Measurements from ENCODE around the gene RPS27.

RPS27 gene

GRCh38 chr1:153951183-153951582 is 39.4 kb upstream of the RPS27 start:
- Histone ChIP-seq H3K27ac (ENCODE audit: poor library complexity, severe bottlenecking) (no peak overlapping the region), H3K4me3 (ENCODE audit: severe bottlenecking) (no peak overlapping the region), H3K27me3 (ENCODE audit: insufficient read depth, poor library complexity, severe bottlenecking) (no peaks in the 10 kb centered on the region), H3K36me3 (ENCODE audit: low read depth) (peaks cover 46% of the 10 kb centered on the region), H3K4me1 (ENCODE audit: insufficient read depth, poor library complexity, severe bottlenecking) (no peaks in the 10 kb centered on the region), H3K9me3 (ENCODE audit: severe bottlenecking) (no peaks in the 10 kb centered on the region)
- no peak for TF ChIP-seq CTCF (IDR thresholded peaks at IDR 0.05; ENCODE audit: poor library complexity, severe bottlenecking)
- DNase-seq (ENCODE audit: low spot score), result no peak
- ATAC-seq (ENCODE audit: low read depth), result no peak

- ATAC-seq (ENCODE audit: low read depth) (peak; percentile 67; the same call in 1 of the 3 replicates), DNase-seq (ENCODE audit: low spot score) (peak; percentile 65)
- Histone ChIP-seq H3K27me3 (ENCODE audit: insufficient read depth, poor library complexity, severe bottlenecking) (no peaks in the 10 kb centered on the region), H3K36me3 (ENCODE audit: low read depth) (peaks cover 46% of the 10 kb centered on the region), H3K9me3 (ENCODE audit: severe bottlenecking) (no peaks in the 10 kb centered on the region), H3K4me3 (ENCODE audit: severe bottlenecking) (no peak overlapping the region), H3K27ac (ENCODE audit: poor library complexity, severe bottlenecking) (no peak overlapping the region), H3K4me1 (ENCODE audit: insufficient read depth, poor library complexity, severe bottlenecking) (peaks cover 1% of the 10 kb centered on the region)
- no peak for TF ChIP-seq CTCF (IDR thresholded peaks at IDR 0.05; ENCODE audit: poor library complexity, severe bottlenecking)
These were observed 38.8 kb upstream of the RPS27 start for GRCh38 chr1:153951801-153952200.

DNA sequence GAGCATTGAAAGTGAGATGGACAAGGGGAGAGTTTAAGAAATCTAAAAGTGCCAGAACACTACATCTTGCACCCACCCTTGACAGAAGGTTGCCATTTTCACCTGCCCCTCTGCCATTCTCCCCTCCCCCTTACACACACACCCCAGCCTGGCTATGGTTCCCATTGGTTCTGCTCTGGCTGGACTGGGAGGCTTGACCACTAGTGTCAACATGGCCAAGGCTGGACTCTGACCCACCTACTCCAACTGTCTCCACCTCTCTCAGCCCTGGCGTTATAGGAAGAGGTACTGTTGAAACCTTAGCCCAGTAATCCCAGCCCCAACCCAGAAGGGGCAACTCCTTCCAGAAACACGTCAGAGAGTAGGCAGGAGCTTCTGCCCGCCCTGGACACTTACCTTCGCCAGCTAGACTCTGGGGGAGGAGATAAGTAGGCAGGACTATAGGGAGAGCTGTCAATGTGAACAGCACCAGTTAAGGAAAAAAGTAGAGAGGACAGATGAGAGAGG is 36.6 kb upstream of the RPS27 start:
- TF ChIP-seq CTCF (IDR thresholded peaks at IDR 0.05; ENCODE audit: poor library complexity, severe bottlenecking), result no peak
- H3K9me3 ChIP-seq (ENCODE audit: severe bottlenecking), result no peaks in the 10 kb centered on the region
- DNase-seq (ENCODE audit: low spot score) (no peak), ATAC-seq (ENCODE audit: low read depth) (no peak)
- H3K27me3 ChIP-seq (ENCODE audit: insufficient read depth, poor library complexity, severe bottlenecking), result no peaks in the 10 kb centered on the region
- H3K27ac ChIP-seq (ENCODE audit: poor library complexity, severe bottlenecking), result no peak overlapping the region
- H3K36me3 ChIP-seq (ENCODE audit: low read depth), result peaks cover 39% of the 10 kb centered on the region
- H3K4me1 ChIP-seq (ENCODE audit: insufficient read depth, poor library complexity, severe bottlenecking), result peaks cover 3% of the 10 kb centered on the region
- H3K4me3 ChIP-seq (ENCODE audit: severe bottlenecking), result no peak overlapping the region

GRCh38 chr1:153954826-153955225 is 35.7 kb upstream of the RPS27 start:
- no peak overlapping the region for H3K27ac ChIP-seq (ENCODE audit: poor library complexity, severe bottlenecking)
- H3K4me3 ChIP-seq (ENCODE audit: severe bottlenecking), result no peak overlapping the region
- peaks cover 3% of the 10 kb centered on the region for H3K4me1 ChIP-seq (ENCODE audit: insufficient read depth, poor library complexity, severe bottlenecking)
- no peaks in the 10 kb centered on the region for H3K27me3 ChIP-seq (ENCODE audit: insufficient read depth, poor library complexity, severe bottlenecking)
- ATAC-seq (ENCODE audit: low read depth) (no peak), DNase-seq (ENCODE audit: low spot score) (no peak)
- TF ChIP-seq CTCF (IDR thresholded peaks at IDR 0.05; ENCODE audit: poor library complexity, severe bottlenecking), result no peak
- no peaks in the 10 kb centered on the region for H3K9me3 ChIP-seq (ENCODE audit: severe bottlenecking)
- H3K36me3 ChIP-seq (ENCODE audit: low read depth), result peaks cover 37% of the 10 kb centered on the region

DNA sequence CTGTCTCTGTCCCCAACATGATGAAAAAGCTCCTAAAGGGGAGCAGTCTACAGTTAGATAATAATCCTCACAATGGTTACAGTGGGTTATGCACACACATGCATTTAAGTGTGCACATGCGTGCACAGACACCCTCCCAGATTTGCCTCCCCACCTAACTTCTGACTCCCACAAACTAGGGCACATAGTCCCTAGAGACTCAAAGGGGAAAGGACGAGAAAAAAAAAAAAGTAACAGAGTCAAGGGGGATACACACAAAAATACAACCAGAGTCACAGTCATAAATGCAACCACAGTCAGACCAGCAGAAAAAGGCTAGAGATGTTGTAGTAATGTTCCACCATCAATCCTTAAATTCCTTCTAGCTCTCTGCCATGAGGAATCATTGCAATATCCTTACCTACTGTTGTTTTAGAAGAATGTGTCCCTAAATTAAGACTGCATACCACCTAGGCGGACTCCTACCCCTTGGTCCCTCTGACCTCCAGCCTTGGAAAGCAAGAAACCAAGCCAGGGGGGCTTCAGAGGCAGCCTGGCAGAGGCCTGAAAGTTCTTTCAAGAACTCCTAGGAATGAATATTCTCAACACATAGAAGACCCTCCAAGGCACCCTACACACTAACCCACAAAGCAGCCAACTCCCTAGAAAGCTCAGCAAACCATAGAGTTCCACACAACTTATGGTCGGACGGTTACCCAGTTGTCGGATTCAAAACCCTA is 33.4 kb upstream of the RPS27 start:
- H3K36me3 ChIP-seq (ENCODE audit: low read depth), result peaks cover 35% of the 10 kb centered on the region
- peaks cover 3% of the 10 kb centered on the region for H3K4me1 ChIP-seq (ENCODE audit: insufficient read depth, poor library complexity, severe bottlenecking)
- H3K27me3 ChIP-seq (ENCODE audit: insufficient read depth, poor library complexity, severe bottlenecking), result no peaks in the 10 kb centered on the region
- peak overlapping the region; percentile 79 for H3K4me3 ChIP-seq (ENCODE audit: severe bottlenecking)
- H3K27ac ChIP-seq (ENCODE audit: poor library complexity, severe bottlenecking), result peak overlapping the region; percentile 66
- no peak for TF ChIP-seq CTCF (IDR thresholded peaks at IDR 0.05; ENCODE audit: poor library complexity, severe bottlenecking)
- DNase-seq (ENCODE audit: low spot score) (no peak), ATAC-seq (ENCODE audit: low read depth) (no peak)
- H3K9me3 ChIP-seq (ENCODE audit: severe bottlenecking), result no peaks in the 10 kb centered on the region

All from RWPE2 (cell line).